Right kidney (tissue), 9 donors: ENCODE data around the gene CTNNA2.
A peak's percentile ranks its signal among the peaks of the same experiment; 100 is the strongest.

Experiments
- DNase-seq: peaks from one replicate; pipeline ENCODE4 v3.0.0-alpha.2; 2016
- long read RNA-seq, 8 donors: transcript quantifications; one replicate each; lab custom pipeline, GENCODE V29; 2026

The CTNNA2 gene
- long read RNA-seq, donor 1: 0 reads
- long read RNA-seq, donor 2: 0 reads
- long read RNA-seq, donor 3: 0 reads
- long read RNA-seq, donor 4: 0 reads
- long read RNA-seq, donor 5: 0 reads
- long read RNA-seq, donor 6, partial matches to known transcripts: 10 of 10 reads
- long read RNA-seq, donor 6, other reads (novel, unspliced or antisense): 0 of 10 reads
- long read RNA-seq, donor 7, partial matches to known transcripts: 0 of 14 reads
- long read RNA-seq, donor 7, other reads (novel, unspliced or antisense): 14 of 14 reads
- long read RNA-seq, donor 8, partial matches to known transcripts: 8 of 8 reads
- long read RNA-seq, donor 8, other reads (novel, unspliced or antisense): 0 of 8 reads

DNA sequence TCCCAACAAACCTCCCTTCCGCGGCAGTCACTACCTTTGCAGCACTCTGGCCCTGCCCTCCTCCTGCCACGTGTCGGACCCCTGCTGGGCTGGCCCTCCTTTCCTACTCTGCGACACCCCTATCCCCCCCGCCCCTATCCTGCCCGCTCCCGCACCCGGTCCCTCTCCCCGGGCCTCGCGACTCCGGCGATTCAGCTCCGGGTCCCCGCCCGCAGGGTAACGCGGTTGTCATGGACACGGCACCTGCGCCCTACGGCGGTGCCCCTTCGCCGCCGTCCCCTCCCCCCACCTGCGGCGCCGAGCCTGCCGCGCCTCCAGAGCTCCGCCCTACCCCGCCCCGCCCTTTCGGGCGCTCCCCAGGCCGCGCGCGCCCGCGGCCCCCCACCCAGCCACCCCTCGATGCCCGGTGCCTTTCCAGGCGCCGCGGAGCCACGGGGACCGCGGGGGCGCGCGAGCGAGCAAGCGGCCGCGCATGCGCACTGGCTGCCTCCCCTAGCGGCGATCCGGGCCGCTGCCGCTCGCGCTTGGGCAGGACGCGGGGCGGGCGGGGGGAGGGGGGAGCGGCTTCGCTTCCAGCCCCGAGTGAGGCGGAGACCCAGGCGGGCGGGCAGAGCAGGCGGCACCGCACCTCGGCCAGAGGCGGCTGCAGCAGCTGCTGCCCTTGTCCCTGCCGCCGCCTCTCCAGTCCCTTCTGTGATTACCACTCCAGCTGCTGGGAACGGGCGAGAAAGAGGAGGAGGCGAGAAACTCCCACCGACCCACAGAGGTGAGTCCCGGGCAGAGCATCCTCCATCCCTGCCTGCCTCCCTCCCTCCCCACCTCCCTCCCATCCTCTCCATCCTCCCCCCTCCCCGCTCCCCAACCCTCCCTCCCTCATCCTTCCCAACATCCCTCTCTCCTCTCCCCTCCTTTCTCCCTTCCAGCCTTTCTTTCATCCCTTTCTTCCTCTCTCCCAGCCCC is at the start of gene CTNNA2:
CTNNA2 (plus strand) TSS at position 610 of the 960 bp plus-strand sequence.
- DNase-seq: peak; percentile 56

DNA sequence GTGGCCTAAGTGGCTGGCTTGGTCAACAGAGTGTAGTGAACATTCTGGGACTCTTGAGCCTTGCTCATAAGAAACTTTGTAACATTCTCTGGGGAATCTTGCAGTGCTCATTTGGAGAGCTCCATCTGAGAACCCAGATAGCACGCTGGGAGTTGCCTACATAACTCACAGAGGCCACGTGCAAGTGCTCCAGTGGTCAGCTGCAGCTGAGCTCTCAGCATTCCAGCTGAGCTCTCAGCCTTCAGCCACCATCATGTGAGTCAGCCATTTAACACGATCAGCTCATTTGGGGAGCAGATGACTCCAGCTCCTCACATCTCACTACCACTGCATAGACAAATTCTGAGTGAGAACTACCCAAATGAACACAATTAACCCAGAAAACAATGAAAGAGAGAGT is 25.5 kb upstream of the CTNNA2 start:
- no peak for DNase-seq

DNA sequence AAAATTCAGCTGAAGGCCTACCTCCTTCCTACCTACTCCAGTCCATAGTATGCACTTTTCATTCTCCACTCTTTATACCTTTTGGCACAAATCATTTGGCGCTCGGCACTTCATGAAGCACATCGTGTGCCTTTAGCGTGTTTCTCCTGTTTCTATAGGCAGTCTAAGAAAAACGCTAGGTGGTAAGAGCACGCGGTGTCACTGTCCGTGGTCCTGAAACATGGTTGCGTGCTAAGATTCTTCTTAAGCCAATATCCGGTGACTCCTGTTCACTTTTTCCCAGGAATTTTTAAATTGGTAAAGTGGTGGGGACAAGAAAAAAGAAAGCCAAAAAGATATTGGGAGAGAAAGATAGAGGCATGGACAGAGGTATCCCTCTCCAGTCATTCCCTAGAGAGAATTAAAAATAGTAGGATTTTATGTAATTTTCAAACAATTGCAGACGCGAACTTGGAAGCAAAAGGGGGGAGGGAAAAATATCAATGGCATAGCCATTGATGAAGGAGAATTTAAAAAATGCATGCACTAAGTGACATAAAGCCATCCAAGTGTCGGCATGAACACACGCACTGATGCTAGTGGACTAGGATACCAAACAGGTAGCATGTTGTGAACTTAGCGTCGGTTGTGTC is 1.4 kb upstream of the CTNNA2 start:
- peak; percentile 25 for DNase-seq

DNA sequence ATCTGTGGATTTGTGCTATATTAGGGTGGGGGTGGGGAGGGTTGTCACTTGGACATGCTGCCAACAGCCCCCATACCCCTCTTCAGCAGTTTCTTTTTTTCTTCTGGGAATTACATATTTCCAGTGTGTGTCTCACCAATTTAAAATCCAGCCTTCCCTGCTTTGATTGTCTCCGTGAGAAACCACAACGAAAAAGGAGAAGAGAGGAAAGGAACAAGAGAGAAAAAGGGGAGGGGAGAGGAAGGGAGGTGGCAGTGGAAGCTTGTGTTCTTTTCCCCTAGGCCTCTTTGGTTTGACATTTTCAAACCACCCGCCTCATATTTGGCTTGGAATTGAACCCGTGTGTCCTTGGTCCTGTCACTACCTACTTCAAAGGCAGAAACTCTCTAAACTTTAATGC is 860 bp downstream of the CTNNA2 start:
- DNase-seq: no peak

DNA sequence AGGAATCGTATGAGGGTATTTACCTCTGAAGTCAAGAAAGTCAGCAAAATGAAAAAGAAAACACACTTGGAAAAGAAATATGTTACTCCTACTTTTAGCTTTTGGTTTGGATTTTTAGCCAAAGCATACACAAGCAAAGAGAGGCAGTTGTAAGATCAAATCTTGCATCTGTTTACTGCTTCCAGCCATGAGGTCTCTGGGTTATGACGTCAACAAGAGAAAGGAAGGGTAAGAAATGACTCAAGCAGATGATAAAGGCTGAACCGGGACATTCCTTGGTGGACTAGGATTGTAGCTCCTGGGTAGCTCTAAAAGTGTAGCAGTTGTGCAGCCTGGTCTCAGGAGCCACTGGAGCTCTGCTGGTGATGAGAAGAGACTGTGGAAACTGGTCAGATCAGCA is 16.8 kb downstream of the CTNNA2 start:
- no peak for DNase-seq

DNA sequence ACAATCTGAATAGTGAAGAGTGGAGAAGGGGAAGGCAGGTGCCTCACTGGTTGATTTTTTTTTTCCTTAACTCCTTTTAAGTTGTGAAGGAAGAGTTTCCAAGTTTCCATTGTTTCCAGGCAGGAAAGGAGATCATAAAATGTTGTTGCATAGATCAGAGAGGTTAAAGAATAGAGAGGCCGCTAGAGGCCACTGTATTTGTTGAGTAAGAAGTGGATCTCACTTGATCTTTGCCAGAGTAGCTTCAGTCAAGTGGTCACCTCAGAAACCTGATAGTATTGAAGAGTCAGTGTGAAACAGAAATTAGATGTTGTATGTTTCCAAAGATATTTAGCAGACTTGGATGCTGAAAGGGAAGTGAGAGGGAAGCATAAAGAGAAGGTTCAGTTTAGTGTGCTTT is 17.6 kb downstream of the CTNNA2 start:
- DNase-seq: no peak

DNA sequence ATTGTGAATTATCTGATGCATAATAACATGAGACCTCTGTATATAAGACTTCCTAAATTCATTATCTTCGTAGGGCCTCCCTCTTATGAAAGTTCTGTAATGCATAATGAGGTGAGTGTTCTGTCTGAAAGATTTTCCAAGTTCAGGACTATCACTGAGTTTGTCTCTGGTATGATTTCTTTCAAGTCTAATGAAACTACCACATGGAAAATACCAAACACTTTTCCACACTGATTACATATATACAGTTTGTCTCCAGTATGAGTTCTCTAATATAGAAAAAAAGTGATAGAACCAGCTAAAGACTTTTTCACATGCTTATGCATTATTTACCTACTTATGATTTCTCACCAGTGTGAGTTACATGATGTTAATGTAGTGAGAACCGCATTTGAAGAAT is 34.7 kb downstream of the CTNNA2 start:
- no peak for DNase-seq

DNA sequence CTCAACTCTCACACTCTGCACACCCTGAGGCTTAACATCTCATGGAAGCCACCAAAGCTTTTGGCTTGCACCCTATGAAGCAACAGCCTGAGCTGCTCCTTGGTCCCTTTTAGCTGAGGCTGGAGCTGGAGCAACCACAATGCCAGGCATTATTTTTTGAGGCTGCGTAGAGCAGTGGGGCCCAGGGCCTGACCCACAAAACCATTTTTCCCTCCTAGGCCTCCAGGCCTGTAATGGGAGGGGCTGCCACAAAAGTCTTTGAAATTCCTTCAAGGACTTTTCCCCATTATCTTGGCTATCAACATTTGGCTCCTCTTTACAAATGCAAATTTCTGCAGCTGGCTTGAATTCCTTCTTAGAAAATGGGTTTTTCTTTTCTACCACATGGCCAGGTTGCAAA is 39.8 kb downstream of the CTNNA2 start:
- no peak for DNase-seq

DNA sequence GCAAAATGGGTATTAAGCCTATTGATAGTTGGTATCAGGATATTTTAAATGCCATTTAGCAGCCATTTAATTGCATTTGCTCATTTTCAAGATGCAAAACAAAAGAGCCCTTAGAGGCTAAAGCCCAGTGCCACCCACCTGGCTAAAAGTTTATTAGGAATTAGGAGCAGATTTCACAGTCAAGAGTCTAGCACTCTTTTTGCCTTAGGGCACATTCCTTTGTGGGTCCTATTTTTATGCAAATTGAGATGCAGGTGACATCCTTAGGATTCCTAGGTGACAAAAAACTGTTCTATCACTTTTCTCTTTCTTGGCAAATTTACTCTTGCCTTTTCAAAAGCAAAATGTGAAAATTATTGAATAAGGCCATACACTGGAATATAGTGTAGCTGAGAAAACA is 42.0 kb downstream of the CTNNA2 start:
- DNase-seq: no peak

DNA sequence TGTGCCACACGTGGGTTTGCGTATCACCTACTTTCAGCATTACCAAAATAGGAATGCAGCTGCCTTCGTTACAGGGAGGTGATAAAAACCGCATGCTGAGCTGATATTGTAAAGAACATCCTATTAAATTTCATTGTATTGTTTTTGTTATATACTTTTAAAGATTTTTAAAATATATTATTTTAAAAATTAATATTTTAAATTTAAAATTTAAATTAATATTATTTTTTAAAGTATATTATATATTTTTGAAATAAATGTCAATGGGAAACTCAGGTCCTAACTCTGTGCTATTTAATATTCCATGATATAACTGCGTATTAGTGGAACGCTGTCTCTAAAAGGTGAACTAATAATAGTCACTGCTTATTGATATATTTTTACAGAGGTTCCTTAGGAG is 51.2 kb downstream of the CTNNA2 start:
- DNase-seq: no peak

DNA sequence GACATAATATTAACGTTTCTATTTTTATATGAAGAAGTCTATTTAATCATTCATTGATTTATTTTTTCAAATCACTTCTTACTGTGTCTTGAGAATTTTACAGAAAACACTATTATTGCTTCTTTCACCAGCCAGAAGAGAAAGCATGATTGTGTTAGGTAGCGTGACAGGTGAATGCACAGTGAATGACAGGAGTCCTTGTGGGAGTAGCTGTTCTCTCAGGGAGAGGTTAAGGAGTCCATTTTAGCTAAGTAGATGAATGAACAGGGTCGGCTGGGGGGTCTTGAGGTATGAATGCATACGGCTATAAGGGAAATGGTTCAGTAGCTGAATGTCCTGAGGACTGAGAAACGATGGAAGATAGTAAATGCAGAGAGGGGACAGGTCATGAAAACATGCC is 56.2 kb downstream of the CTNNA2 start:
- DNase-seq: no peak

DNA sequence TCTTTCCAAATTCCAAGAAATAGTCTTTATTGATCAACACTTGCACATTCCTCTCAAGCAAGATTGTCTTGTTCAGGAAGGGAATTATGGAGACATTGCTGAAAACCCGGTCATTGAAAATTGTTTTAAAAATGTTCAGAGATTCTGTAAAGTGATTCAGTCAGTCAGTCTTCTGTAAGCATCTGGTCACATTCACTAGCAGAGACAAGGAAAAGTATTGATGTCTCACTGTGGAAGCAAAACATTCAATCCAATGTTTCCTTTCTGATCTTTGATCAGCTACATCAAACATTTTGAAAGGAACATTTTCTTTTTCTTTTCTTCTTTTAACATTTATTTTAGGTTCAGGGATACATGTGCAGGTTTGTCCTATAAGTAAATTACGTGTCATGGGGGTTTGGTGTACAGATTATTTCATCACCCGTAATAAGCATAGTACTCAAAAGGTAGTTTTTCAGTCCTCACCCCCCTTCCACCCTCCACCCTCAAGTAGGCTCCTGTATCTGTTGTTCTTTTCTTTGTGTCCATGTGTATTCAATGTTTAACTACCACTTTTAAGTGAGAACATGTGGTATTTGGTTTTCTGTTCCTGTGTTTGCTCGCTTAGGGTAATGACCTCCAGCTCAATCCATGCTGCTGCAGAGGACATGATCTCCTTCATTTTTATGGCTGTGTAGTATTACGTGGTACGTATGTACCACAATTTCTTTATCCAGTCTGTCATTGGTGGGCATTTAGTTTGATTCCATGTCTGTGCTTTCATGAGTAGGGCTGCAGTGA is 61.2 kb downstream of the CTNNA2 start:
- no peak for DNase-seq

DNA sequence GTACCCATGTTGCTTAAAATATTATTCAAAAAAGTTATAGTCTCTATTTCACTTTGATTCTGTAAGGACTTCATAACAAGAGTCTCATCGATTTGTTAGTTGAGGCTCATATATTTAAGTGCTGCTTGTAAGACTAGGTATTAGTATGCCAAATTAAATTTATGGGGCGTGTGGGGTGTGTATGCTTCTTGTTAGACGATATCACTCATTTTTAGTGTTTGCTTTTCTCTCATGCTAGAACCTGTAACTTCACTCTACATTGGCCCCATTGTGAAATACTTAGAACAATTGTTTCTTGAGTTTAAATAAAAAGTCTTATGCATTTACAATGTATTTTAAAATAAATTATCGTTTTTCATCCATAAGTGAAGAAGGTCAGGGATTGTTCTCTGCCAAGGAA is 63.6 kb downstream of the CTNNA2 start:
- no peak for DNase-seq

DNA sequence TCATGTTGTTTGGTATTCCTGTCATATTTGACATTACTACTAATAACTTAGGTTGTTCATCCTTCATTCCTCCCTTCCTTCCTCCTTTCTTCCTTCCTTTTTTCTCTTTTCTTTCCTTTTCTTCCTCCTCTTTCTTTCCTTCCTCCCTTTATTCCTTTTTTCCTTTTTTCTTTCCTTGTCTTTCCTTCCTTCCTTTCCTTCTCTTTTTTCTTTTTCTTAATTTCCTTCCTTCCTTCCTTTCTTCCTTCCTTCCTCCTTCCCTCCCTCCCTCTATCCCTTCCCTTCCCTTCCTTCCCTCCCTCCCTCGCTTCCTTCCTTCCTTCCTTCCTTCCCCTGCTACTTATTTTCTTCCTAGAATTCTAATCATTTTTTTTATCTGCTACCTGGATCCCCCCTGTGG is 66.1 kb downstream of the CTNNA2 start:
- DNase-seq: no peak

DNA sequence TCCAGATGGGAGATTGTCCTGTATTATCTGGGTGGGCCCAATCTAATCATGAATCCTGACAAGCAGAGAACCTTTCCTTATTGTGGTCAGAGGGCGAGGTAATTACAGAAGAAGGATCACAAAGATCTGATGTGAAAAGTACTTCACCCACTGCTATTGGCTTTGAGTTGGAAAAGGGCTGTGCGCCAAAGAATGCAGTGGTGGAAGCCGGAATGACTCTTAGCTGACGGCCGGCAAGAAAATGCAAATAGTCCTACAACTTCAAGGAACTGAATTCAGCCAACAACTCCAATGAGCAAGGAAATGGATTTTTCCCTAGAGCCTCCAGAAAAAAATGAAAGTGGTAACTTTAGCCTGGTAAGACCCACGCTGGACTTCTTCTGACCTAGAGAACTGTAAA is 67.3 kb downstream of the CTNNA2 start:
- no peak for DNase-seq

DNA sequence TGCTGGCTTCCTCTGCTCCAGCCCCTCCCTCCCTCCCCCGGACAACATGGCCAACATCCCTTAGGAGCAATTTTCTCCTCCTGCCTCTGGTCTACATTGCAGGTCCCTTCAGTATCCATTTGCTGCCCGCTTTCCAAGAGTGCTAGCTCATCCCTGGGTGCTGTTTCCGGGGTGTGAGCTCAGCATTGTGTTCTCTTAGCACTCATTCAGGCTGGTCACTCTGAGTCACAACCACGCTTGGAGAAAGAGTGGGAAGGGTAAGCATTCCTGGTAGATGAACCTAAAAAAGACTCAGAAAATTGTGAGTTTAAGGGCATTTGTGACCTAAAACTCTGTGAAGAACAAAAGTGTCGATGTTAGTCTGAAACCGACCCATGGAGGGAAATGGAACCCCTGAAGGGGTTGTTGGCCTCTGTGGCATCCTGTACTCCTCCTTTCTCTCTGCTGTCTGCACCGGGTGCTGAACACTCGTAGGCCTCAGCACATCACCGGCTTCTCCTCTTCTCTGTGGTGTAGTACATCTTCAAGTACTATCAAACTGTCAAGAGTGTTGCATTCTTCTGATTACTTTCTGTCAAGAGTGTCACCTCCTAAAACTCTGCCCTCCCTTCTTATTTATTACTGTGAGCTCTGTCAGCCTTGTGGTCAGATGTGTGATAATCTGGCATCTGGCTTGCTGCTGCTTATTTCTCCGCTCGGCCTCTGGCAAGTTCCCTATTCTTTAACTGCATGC is 73.0 kb downstream of the CTNNA2 start:
- peak; percentile 22 for DNase-seq

DNA sequence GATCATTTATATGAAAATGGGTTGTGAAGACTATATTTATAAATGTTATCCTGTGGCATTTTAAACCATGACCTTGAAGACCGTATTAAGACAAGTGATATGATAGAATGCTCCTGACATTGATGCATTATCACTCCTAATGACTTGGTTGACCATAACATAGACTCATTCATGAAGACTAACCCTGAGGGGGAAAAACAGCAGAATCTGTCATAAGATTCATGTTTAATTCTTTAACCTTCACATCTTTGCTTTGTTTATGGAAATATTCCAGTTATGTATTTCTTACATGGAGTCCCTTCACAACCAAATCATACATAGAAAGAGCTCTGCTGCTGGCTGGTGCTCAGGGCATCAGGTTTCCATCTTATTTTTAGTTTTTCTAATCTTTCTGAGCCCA is 78.4 kb downstream of the CTNNA2 start:
- DNase-seq: no peak

DNA sequence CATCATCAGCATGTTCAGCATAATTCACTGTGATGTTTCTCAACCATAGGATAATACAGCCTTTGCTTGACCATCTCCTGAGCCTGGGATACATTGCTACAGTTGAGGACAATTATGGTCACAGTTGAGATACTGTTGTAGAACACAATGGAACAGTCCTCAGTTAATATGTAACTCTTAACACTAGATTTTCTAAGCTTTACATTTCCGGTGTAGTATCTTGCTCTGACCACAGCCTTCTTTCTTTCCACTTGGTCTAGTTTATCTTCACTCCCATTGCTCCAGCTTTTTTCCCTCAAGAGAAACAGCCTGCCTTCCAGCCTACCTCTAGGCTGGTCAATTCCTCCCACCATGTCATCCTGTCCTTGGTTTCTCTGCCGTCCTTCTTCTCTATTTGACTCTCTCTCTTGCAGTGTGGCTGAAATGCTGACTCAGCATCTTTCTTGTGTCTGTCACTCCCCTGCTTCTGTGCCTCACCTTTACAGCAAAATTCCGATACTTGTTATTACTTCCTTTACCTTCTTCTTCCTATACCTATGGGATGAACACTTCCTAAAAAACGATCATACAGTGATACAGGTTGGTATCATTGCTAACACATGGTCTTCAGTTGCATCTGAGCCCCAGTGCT is 80.5 kb downstream of the CTNNA2 start:
- no peak for DNase-seq

DNA sequence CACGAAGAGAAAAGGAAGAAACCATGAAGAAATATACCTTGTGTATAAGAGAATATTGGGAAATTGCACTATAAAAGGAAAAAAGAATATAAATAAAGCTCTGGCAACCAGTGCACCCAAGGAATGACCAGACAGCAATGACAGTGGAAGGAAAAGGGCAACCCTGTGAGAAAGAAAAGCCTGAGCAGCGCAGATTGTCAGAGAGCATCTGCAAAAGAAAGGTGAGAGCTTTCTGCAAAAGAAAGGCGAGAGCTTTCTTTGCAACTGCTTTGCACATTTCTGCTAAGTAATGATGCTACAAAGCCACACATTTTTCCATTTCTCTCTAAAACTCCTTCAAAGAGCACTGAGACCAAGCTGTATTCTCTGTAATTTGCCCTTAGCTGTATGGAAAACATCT is 83.6 kb downstream of the CTNNA2 start:
- DNase-seq: no peak

DNA sequence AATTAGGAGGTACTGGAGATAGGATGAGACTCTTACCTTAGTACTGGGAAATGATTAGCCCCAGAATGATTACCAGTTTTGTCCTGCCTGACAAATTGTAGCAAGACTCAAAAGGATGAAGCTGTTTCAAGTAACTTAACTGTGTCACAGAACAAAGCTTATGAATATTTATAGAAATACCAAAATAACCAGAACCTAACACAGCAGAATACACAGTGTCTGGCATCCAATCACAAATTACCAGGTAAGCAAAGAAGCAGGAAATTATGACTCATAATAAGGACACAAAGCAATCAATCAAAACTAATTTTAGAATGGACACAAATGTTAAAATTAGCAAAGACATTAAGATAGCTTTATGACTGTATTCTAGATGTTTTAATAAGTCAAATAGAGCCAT is 91.9 kb downstream of the CTNNA2 start:
- no peak for DNase-seq

DNA sequence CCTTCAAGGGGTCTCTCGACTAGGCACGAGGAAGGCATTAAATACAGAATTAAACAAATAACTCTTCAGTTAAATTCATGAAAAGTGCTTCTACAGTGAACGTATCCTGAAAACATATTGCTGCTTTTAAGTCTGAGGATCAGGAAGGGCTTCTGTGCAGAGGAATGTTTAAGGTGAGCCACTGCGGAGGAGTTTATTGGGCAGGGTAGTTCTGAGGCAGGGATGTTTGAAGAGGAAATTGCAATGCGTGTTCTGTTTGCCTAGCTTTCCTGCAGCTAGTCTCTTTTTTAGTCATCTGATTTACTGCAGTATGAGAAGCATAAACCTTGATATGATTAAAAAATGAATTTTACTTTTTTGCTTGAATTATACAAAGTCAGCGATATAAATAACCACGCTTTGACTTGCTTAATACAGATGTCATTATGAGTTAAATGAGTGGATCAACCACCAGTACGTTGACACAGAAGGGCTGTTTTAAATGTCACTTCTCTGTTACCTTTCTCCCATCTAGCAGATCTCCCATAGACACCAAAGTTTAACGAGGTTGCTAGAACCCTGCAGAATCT is 98.7 kb downstream of the CTNNA2 start:
- DNase-seq: no peak
